ENCODE measurements around the gene TP53I13. TPM values are rescaled to one million over a fixed set of nuclear protein-coding genes. Genes with fewer than 3 reads are reported as not detected.
A peak's percentile ranks its signal among the peaks of the same experiment; 100 is the strongest.

The TP53I13 gene
- total and polyA plus RNA-seq, 2 of the 4 experiments (the other 2 are of a cell fraction) = 22.0 to 48.3 TPM

- H2BK15ac ChIP-seq (ENCODE audit: low read depth, low read length) = no peak overlapping the region
- no peak overlapping the region for H3K4ac ChIP-seq (ENCODE audit: low read depth, low read length)
- no peak overlapping the region for H3K18ac ChIP-seq (ENCODE audit: low read depth, low read length)
- H3K56ac ChIP-seq (ENCODE audit: extremely low read depth, insufficient read depth, low read length) = no peak overlapping the region
- no peak overlapping the region for H2BK20ac ChIP-seq (ENCODE audit: low read depth, low read length)
- no peaks in the 10 kb centered on the region for H3K9me3 ChIP-seq (ENCODE audit: control insufficient read depth, insufficient read depth, low read length)
- TF ChIP-seq RAD21 (IDR thresholded peaks at IDR 0.05; ENCODE audit: low read length) (peak; percentile 92), MAZ (IDR thresholded peaks at IDR 0.05; ENCODE audit: borderline replicate concordance, low read depth, low read length) (no peak), SMC3 (IDR thresholded peaks at IDR 0.05; ENCODE audit: low read depth, low read length) (peak; percentile 92), MXI1 (IDR thresholded peaks at IDR 0.05; ENCODE audit: borderline replicate concordance, low read depth, low read length) (peak; percentile 67), RCOR1 (IDR thresholded peaks at IDR 0.05; ENCODE audit: insufficient replicate concordance, low read length) (no peak), POLR2A (IDR thresholded peaks at IDR 0.05; ENCODE audit: low read depth, low read length) (no peak), BHLHE40 (IDR thresholded peaks at IDR 0.05; ENCODE audit: low read depth, low read length) (peak; percentile 92)
- TF ChIP-seq, protein P1, sequence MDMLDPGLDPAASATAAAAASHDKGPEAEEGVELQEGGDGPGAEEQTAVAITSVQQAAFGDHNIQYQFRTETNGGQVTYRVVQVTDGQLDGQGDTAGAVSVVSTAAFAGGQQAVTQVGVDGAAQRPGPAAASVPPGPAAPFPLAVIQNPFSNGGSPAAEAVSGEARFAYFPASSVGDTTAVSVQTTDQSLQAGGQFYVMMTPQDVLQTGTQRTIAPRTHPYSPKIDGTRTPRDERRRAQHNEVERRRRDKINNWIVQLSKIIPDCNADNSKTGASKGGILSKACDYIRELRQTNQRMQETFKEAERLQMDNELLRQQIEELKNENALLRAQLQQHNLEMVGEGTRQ (IDR thresholded peaks at IDR 0.05; ENCODE audit: low read depth, low read length) = peak; percentile 72
- TF ChIP-seq, protein P2, sequence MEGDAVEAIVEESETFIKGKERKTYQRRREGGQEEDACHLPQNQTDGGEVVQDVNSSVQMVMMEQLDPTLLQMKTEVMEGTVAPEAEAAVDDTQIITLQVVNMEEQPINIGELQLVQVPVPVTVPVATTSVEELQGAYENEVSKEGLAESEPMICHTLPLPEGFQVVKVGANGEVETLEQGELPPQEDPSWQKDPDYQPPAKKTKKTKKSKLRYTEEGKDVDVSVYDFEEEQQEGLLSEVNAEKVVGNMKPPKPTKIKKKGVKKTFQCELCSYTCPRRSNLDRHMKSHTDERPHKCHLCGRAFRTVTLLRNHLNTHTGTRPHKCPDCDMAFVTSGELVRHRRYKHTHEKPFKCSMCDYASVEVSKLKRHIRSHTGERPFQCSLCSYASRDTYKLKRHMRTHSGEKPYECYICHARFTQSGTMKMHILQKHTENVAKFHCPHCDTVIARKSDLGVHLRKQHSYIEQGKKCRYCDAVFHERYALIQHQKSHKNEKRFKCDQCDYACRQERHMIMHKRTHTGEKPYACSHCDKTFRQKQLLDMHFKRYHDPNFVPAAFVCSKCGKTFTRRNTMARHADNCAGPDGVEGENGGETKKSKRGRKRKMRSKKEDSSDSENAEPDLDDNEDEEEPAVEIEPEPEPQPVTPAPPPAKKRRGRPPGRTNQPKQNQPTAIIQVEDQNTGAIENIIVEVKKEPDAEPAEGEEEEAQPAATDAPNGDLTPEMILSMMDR (conservative IDR thresholded peaks at IDR 0.05; ENCODE audit: low read depth, low read length) = peak; percentile 91
- peaks cover 18 to 60% of the 10 kb centered on the region in 2 experiments for H3K79me1 ChIP-seq (ENCODE audit: low read depth in 1 of 2, low read length in 2 of 2)
- ATAC-seq (ENCODE audit: low read depth) (peak; percentile 87), DNase-seq (peak; percentile 75)
- no TSS peak for BruUV-seq (replicated peaks)
- POLR2A ChIA-PET (ENCODE audit: unreplicated experiment) = no interaction called here
- no peak overlapping the region for H3K23ac ChIP-seq (ENCODE audit: low read depth, low read length)
- in situ Hi-C loops (cut with MboI; ENCODE audit: low sequenced_read_pairs) = no loop called here
- 100% methylated on average over 1 of the region's 15 CpGs; no CpG with 5 or more reads in 1 of the 2 experiments for WGBS, 2 experiments (ENCODE audit: extremely low coverage in 2 of 2, insufficient read length in 1 of 2)
- intact Hi-C loops (cut with micrococcal nuclease) = loop anchor here (1.0 kb wide), 2 partner anchors 9 to 199 kb away; partner anchors contain the start of gene GIT1
- dilution Hi-C loops (cut with HindIII; ENCODE audit: low sequenced_read_pairs, unreplicated experiment) = no loop called here
- H3K36me3 ChIP-seq (ENCODE audit: control insufficient read depth, insufficient read depth, low read length) = peaks cover 64% of the 10 kb centered on the region
- peak overlapping the region; percentile 75 for H2AFZ ChIP-seq (replicated peaks; ENCODE audit: low read length, poor library complexity)
- H3K4me1 ChIP-seq (ENCODE audit: control insufficient read depth, insufficient read depth, low read length) = peaks cover 9% of the 10 kb centered on the region; the same call in 1 of the 2 replicates
- H3K9me1 ChIP-seq (ENCODE audit: insufficient read depth, low read length) = peaks cover 9% of the 10 kb centered on the region
- H3K27me3 ChIP-seq (ENCODE audit: control insufficient read depth, insufficient read depth, low read length) = no peaks in the 10 kb centered on the region
- peak overlapping the region; percentile 90 for H2AK9ac ChIP-seq (replicated peaks; ENCODE audit: low read depth, low read length, poor library complexity)
- no peak overlapping the region for H2BK5ac ChIP-seq (ENCODE audit: low read depth, low read length, poor library complexity, severe bottlenecking)
- no peak overlapping the region for H3K9ac ChIP-seq (ENCODE audit: low read depth, low read length)
- no peak overlapping the region for H4K5ac ChIP-seq (ENCODE audit: low read depth, low read length)
- no peak overlapping the region for H2BK120ac ChIP-seq (ENCODE audit: low read depth, low read length)
- H4K20me1 ChIP-seq (ENCODE audit: insufficient read depth, low read length) = peaks cover 30% of the 10 kb centered on the region
- no peak overlapping the region for H4K8ac ChIP-seq (ENCODE audit: low read depth in 2 of 2, low read length in 2 of 2)
- H3K4me3 ChIP-seq (ENCODE audit: insufficient read depth, low read depth, low read length) = no peak overlapping the region
- 0 out of 2 replicates have a peak overlapping the region, but pooled peaks have one; percentile 47 for H2AK5ac ChIP-seq (ENCODE audit: low read depth, low read length)
- no peak overlapping the region for H3K4me2 ChIP-seq (ENCODE audit: low read depth, low read length)
- CTCF ChIA-PET = interaction anchor here (1.1 kb wide), 1 partner anchor 12 kb away, joined by 3 read pairs; no protein-coding TSS in a partner anchor
- H4K91ac ChIP-seq (ENCODE audit: insufficient read depth, low read depth, low read length) = no peak overlapping the region
- H3K27ac ChIP-seq (ENCODE audit: insufficient read depth, low read length) = no peak overlapping the region
- no peak overlapping the region for H3K14ac ChIP-seq (replicated peaks; ENCODE audit: low read depth, low read length)
Observed at GRCh38 chr17:29579866-29580771, 11.6 kb downstream of the TP53I13 start.

Data from IMR-90 (cell line).